ENCODE results near the gene NTRK1.

DNA sequence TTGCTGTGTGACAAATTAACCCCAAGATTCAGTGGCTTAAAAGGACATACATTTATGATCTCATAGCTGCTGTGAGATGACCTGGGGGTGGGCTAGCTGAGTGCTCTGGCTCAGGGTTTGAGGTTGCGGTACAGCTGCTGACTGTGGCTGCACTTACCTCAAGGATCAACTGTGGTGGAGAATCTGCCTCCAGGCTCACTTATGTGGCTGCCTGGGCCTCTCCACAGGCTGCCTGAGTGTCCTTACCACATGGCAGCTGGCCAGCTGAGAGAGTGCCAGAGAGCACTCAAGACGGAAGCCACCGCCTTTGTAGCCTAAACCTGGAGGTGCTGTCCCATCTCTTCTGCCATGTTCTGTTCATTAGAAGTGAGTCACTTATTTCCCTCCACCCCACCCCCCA lies 65.5 kb downstream of the NTRK1 start:
- TF ChIP-seq, protein P1, sequence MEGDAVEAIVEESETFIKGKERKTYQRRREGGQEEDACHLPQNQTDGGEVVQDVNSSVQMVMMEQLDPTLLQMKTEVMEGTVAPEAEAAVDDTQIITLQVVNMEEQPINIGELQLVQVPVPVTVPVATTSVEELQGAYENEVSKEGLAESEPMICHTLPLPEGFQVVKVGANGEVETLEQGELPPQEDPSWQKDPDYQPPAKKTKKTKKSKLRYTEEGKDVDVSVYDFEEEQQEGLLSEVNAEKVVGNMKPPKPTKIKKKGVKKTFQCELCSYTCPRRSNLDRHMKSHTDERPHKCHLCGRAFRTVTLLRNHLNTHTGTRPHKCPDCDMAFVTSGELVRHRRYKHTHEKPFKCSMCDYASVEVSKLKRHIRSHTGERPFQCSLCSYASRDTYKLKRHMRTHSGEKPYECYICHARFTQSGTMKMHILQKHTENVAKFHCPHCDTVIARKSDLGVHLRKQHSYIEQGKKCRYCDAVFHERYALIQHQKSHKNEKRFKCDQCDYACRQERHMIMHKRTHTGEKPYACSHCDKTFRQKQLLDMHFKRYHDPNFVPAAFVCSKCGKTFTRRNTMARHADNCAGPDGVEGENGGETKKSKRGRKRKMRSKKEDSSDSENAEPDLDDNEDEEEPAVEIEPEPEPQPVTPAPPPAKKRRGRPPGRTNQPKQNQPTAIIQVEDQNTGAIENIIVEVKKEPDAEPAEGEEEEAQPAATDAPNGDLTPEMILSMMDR (conservative IDR thresholded peaks at IDR 0.05; ENCODE audit: low read depth, low read length) = no peak
- TF ChIP-seq, protein P2, sequence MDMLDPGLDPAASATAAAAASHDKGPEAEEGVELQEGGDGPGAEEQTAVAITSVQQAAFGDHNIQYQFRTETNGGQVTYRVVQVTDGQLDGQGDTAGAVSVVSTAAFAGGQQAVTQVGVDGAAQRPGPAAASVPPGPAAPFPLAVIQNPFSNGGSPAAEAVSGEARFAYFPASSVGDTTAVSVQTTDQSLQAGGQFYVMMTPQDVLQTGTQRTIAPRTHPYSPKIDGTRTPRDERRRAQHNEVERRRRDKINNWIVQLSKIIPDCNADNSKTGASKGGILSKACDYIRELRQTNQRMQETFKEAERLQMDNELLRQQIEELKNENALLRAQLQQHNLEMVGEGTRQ (IDR thresholded peaks at IDR 0.05; ENCODE audit: low read depth, low read length) = no peak
- TF ChIP-seq RFX5 (IDR thresholded peaks at IDR 0.05; ENCODE audit: low read depth, low read length) = no peak
